Measurements from ENCODE around the gene WASL. TPM values are rescaled to one million over a fixed set of nuclear protein-coding genes. Genes with fewer than 3 reads are reported as not detected.

Gene WASL
- total and polyA plus RNA-seq, 2 of the 13 experiments (the other 11 are each of a cell fraction or from before 2014, with no cell fraction given): 7.9 to 12.8 TPM

GRCh38 chr7:123738356-123738755 lies 10.4 kb downstream of the WASL start (continued):
- TF ChIP-seq ARID5B (CRISPR knock-in tag; IDR thresholded peaks at IDR 0.05) (peak; percentile 92), ARNTL (CRISPR knock-in tag; IDR thresholded peaks at IDR 0.05) (no peak), MTA3 (CRISPR knock-in tag; IDR thresholded peaks at IDR 0.05) (no peak), ZNF343 (CRISPR knock-in tag; IDR thresholded peaks at IDR 0.05) (no peak), GABPB1 (CRISPR knock-in tag; IDR thresholded peaks at IDR 0.05) (no peak), POGK (CRISPR knock-in tag; conservative IDR thresholded peaks at IDR 0.05) (no peak), HNF4A (CRISPR knock-in tag; IDR thresholded peaks at IDR 0.05) (peak; percentile 95), RFXAP (CRISPR knock-in tag; IDR thresholded peaks at IDR 0.05; ENCODE audit: borderline replicate concordance) (no peak), EP300 (IDR thresholded peaks at IDR 0.05; ENCODE audit: low read depth in 2 of 2, low read length in 2 of 2) (peak in 1 of 2 experiments; percentile 71; a peak in 2 of 4 replicates), EP300 (CRISPR knock-in tag; IDR thresholded peaks at IDR 0.05; ENCODE audit: borderline replicate concordance) (peak; percentile 17; the same call in 1 of the 2 replicates), EED (CRISPR knock-in tag; IDR thresholded peaks at IDR 0.05) (no peak), AGO2 (optimal IDR thresholded peaks at IDR 0.05; ENCODE audit: low read depth, low read length) (no peak), FOXA1 (IDR thresholded peaks at IDR 0.05) (no peak), FOXA1 (CRISPR knock-in tag; IDR thresholded peaks at IDR 0.05) (peak; percentile 79), JUND (CRISPR knock-in tag; IDR thresholded peaks at IDR 0.05) (no peak), ASH2L (IDR thresholded peaks at IDR 0.05; ENCODE audit: insufficient read length, low read depth, low read length) (peak; percentile 74), NFYB (CRISPR knock-in tag; IDR thresholded peaks at IDR 0.05) (no peak), SOX6 (IDR thresholded peaks at IDR 0.05) (no peak), SOX6 (CRISPR knock-in tag; IDR thresholded peaks at IDR 0.05) (peak; percentile 81), EHMT2 (IDR thresholded peaks at IDR 0.05; ENCODE audit: borderline replicate concordance, low read depth, low read length) (peak; percentile 93), SMAD1 (CRISPR knock-in tag; IDR thresholded peaks at IDR 0.05; ENCODE audit: borderline replicate concordance, low read depth) (no peak), HHEX (CRISPR knock-in tag; IDR thresholded peaks at IDR 0.05) (peak; percentile 66; the same call in 1 of the 2 replicates), SALL1 (CRISPR knock-in tag; IDR thresholded peaks at IDR 0.05) (peak; percentile 63; the same call in 1 of the 2 replicates), IKZF1 (IDR thresholded peaks at IDR 0.05) (no peak), GATA4 (IDR thresholded peaks at IDR 0.05; ENCODE audit: borderline replicate concordance, low read depth) (0 out of 2 replicates have a peak, but pooled peaks have one; percentile 28), SIX1 (CRISPR knock-in tag; IDR thresholded peaks at IDR 0.05; ENCODE audit: borderline replicate concordance) (peak; percentile 78; the same call in 1 of the 2 replicates), SAP130 (CRISPR knock-in tag; IDR thresholded peaks at IDR 0.05; ENCODE audit: low read depth) (peak; percentile 85), ATF2 (CRISPR knock-in tag; IDR thresholded peaks at IDR 0.05) (peak; percentile 28; the same call in 1 of the 2 replicates)
